Measurements from ENCODE around the gene OTOF. TPM values are rescaled to one million over a fixed set of nuclear protein-coding genes. Genes with fewer than 3 reads are reported as not detected.

OTOF gene
- total RNA-seq, 2 donors from 2014 or later = 0.26 TPM; not detected in 1

DNA sequence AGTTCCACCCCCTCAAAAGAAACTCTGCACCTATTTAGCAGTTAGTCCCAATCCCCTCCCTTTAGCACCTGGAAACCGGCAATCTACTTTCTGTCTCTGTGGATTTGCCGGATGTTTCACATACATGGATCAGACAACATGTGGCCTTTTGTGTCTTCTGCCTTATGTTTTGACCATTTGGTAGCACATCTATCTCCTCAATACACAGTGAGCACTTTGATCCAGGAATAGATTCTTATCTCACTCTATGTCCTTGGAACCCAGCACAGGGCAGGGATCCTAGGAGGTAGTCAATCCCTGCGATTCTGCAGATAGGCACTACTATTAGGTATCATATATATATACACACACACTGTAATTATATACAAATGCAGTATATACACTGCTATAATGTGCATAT is 3.8 kb upstream of the OTOF start:
- 83 to 87% methylated on average over 3 of the region's 3 CpGs for WGBS, 2 donors
- no peak overlapping the region for H3K4me3 ChIP-seq
- no peak for DNase-seq
- TF ChIP-seq, protein P1, sequence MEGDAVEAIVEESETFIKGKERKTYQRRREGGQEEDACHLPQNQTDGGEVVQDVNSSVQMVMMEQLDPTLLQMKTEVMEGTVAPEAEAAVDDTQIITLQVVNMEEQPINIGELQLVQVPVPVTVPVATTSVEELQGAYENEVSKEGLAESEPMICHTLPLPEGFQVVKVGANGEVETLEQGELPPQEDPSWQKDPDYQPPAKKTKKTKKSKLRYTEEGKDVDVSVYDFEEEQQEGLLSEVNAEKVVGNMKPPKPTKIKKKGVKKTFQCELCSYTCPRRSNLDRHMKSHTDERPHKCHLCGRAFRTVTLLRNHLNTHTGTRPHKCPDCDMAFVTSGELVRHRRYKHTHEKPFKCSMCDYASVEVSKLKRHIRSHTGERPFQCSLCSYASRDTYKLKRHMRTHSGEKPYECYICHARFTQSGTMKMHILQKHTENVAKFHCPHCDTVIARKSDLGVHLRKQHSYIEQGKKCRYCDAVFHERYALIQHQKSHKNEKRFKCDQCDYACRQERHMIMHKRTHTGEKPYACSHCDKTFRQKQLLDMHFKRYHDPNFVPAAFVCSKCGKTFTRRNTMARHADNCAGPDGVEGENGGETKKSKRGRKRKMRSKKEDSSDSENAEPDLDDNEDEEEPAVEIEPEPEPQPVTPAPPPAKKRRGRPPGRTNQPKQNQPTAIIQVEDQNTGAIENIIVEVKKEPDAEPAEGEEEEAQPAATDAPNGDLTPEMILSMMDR (IDR thresholded peaks at IDR 0.05) = no peak
- no peak for TF ChIP-seq POLR2A (IDR thresholded peaks at IDR 0.05)
- no peaks in the 10 kb centered on the region for H3K9me3 ChIP-seq
- intact Hi-C loops (cut with DNase I) = no loop called here
- H3K27me3 ChIP-seq = no peaks in the 10 kb centered on the region
- H3K36me3 ChIP-seq (replicated peaks in 1 of 2; ENCODE audit: insufficient read depth in 1 of 2, low read depth in 2 of 2) = no peaks in the 10 kb centered on the region
- H3K4me1 ChIP-seq = peaks cover 19% of the 10 kb centered on the region
- ATAC-seq = no peak
- no peak overlapping the region for H3K27ac ChIP-seq

DNA sequence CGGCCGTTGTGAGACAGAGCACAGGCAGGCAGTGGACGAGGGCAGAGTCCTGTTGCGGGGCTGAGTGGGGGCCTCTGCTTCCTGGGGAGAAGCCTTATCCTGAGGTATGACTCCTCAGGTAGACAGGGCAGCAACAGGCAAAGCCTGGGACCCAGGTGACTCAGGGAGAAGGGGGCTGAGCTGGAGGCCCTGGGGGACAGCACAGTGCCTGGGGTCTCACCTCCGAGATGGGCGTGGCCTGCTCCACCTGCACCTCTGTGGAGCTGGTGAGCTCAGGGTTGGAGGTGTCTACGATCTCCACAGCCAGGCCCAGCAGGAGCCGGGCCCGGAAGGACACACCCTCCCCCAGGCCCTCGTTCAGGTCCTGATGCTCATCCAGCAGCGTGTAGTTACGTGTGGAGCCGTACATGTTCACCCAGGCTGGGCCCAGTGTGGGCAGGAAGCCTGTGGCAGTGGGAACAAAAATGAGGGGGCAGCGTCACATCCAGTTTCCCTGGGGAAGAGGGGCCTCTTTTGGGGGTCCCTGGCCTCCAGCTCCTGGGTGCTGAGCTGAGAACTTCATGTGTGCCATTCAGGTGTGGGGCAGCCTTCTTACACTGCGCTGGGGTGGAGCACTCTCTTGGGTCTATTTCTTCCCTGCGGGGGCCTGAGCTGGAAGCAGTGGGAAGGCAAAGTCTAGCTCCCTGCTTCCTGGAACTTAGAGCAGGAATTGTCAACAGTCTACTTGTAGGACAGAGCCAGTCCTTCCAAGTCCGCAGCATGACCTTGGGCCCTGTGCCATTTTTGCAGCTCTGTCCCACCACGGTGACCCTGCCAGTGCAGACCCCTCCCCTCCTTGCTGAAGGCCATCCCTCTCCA is 2.9 kb upstream of the OTOF start:
- Histone ChIP-seq H3K4me3 (no peak overlapping the region), H3K9me3 (no peaks in the 10 kb centered on the region), H3K27me3 (no peaks in the 10 kb centered on the region), H3K4me1 (peaks cover 19% of the 10 kb centered on the region), H3K27ac (no peak overlapping the region), H3K36me3 (replicated peaks in 1 of 2; ENCODE audit: insufficient read depth in 1 of 2, low read depth in 2 of 2) (no peaks in the 10 kb centered on the region)
- DNase-seq = no peak
- intact Hi-C loops (cut with DNase I) = no loop called here
- TF ChIP-seq, protein P1 (IDR thresholded peaks at IDR 0.05) = no peak
- TF ChIP-seq POLR2A (IDR thresholded peaks at IDR 0.05) = no peak
- no peak for ATAC-seq
- WGBS, 2 donors = 67 to 77% methylated on average over 10 to 18 of the region's 18 CpGs

DNA sequence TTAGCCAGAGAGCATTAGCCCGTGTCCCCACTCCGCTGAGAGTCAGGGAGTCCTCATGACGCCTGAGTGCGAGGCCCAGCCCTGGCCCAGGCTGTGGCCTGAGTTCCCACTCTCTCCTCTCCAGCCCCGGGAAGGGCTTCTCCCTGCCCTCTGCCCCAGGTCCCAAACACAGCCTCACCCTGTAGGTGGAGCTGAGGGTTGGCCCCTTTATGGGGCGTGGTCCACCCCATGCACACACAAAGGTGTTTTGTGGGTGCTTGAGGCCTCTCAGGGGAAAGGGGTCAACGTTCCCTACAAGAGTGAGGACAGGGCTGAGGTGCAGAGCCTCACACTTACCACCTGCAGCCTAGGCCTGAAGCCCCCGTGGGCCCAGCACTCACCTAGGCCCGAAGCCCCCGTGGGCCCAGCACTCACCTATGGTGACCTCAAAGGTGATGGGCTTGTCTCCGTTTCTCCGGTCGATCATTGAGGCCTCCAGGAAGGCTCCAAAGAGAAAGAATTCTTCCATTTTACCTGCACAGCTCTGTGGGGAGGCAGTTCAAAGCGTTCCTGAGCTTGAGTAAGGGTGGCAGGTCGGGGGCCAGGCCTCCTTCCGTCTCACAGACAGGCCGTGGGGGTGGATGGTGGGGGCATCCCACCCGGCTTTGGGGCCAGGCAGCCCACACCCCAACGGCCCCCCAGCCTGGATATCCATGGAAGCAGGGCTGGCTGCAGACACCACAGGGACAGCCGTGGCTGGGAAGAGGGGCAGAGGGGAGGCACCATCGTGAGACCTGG is 2.1 kb upstream of the OTOF start:
- WGBS, 2 donors = 86 to 92% methylated on average over 9 to 20 of the region's 21 CpGs
- Histone ChIP-seq H3K27ac (no peak overlapping the region), H3K4me1 (peaks cover 19% of the 10 kb centered on the region), H3K9me3 (no peaks in the 10 kb centered on the region), H3K36me3 (replicated peaks in 1 of 2; ENCODE audit: insufficient read depth in 1 of 2, low read depth in 2 of 2) (no peaks in the 10 kb centered on the region), H3K4me3 (no peak overlapping the region), H3K27me3 (no peaks in the 10 kb centered on the region)
- no peak for DNase-seq
- intact Hi-C loops (cut with DNase I) = no loop called here
- no peak for ATAC-seq
- TF ChIP-seq, protein P1 (IDR thresholded peaks at IDR 0.05) = no peak
- no peak for TF ChIP-seq POLR2A (IDR thresholded peaks at IDR 0.05)

DNA sequence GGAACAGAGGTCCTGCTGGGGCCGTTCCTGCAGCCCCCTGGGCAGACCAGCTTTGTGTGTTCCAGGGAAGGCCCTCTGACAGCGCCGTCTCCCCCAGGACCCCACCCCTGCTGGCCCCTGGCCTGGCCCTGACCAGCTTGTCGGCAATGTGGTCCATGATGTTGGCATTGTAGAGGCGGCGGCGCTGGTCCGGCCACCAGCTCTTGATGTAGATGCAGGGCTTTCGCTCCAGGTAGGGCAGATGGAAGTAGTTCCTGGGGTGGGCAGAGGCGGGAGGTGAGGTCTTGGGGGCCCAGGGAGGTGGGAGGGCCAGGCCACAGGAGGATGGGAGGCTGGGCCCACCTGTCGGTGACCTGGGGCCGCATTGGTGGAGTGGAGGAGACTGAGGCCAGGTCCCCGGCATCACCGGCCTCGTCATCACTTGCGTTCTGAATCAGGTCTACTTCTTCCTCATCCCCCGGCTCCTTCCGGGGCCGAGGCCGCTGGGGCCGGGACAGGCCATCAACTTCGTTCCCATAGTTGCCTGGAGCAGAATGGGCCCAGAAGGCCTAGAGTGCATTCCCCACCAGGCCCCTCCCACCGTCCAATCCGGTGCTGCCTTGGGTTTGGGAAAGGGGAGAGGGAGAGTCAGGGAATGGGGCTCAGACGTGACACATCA is 1.3 kb upstream of the OTOF start:
- ATAC-seq (no peak), DNase-seq (no peak)
- Histone ChIP-seq H3K27ac (no peak overlapping the region), H3K36me3 (replicated peaks in 1 of 2; ENCODE audit: insufficient read depth in 1 of 2, low read depth in 2 of 2) (no peaks in the 10 kb centered on the region), H3K9me3 (no peaks in the 10 kb centered on the region), H3K4me3 (no peak overlapping the region), H3K27me3 (no peaks in the 10 kb centered on the region), H3K4me1 (peaks cover 13% of the 10 kb centered on the region)
- no peak for TF ChIP-seq POLR2A (IDR thresholded peaks at IDR 0.05)
- TF ChIP-seq, protein P1 (IDR thresholded peaks at IDR 0.05) = no peak
- intact Hi-C loops (cut with DNase I) = no loop called here
- 91 to 95% methylated on average over 18 to 25 of the region's 25 CpGs for WGBS, 2 donors

Data from body of pancreas (tissue), 4 donors.